Osteocyte (in vitro differentiated cells): ENCODE results near the gene CLECL1. TPM values are rescaled to one million over a fixed set of nuclear protein-coding genes. Genes with fewer than 3 reads are reported as not detected.

ENCODE experiments used
- DNase-seq: peaks from one replicate; pipeline ENCODE4 v3.0.0; 2021; ENCODE audit warnings: mixed read lengths; ENCODE audit not compliant: unreplicated experiment; ENCODE audit errors: extremely low spot score
- H3K27ac Mint-ChIP-seq: one replicate; pipeline ENCODE4 v1.8.0; 2021; ENCODE audit warnings: mild to moderate bottlenecking, mixed read lengths; ENCODE audit not compliant: unreplicated experiment
- H3K27me3 Mint-ChIP-seq: one replicate; pipeline ENCODE4 v1.8.0; 2021; ENCODE audit warnings: mixed read lengths; ENCODE audit not compliant: unreplicated experiment
- H3K36me3 Mint-ChIP-seq: one replicate; pipeline ENCODE4 v1.8.0; 2021; ENCODE audit warnings: mixed read lengths; ENCODE audit not compliant: unreplicated experiment
- H3K4me1 Mint-ChIP-seq: one replicate; pipeline ENCODE4 v1.8.0; 2021; ENCODE audit warnings: mixed read lengths; ENCODE audit not compliant: unreplicated experiment
- H3K4me3 Mint-ChIP-seq: one replicate; pipeline ENCODE4 v1.8.0; 2021; ENCODE audit warnings: mild to moderate bottlenecking, moderate library complexity, mixed read lengths; ENCODE audit not compliant: unreplicated experiment
- H3K9me3 Mint-ChIP-seq: one replicate; pipeline ENCODE4 v1.8.0; 2021; ENCODE audit warnings: mixed read lengths; ENCODE audit not compliant: unreplicated experiment
- total RNA-seq: library from RNA; stranded (reverse); gene quantifications from 2 replicates; pipeline ENCODE4 v1.2.1, GENCODE V29; 2021
- TF ChIP-seq, protein P1 (sequence below): fragments of 200-600 bp; sonication (generic); IDR thresholded peaks from 2 replicates; pipeline ENCODE4 v1.5.0; 2021; ENCODE audit warnings: antibody characterized with exemption, mild to moderate bottlenecking, moderate library complexity

The CLECL1 gene
- total RNA-seq, 1 donor from 2014 or later = not detected

DNA sequence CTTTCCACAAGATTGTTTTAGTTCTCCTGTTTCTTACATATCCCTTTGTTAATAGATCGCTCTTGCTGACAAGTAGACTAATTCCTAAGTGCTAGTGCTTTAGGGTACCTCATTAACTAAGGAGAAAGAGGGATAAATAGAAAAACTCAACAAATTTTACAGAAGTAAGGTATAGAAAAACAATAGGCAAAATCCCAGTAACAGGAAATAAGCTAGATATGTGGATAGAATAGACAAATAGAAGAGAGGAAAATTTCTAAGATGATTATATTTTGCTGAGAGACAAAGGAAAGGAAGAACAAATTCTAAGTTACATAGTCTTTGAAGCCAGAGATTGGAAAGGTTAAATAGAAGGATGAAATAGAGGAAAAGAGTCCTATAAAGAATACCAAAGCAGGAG is 26.8 kb upstream of the CLECL1 start:
- Mint-ChIP-seq H3K9me3 (no peaks in the 10 kb centered on the region), H3K36me3 (no peaks in the 10 kb centered on the region), H3K4me1 (no peaks in the 10 kb centered on the region), H3K27me3 (peaks cover 14% of the 10 kb centered on the region), H3K27ac (no peak overlapping the region), H3K4me3 (no peak overlapping the region)
- no peak for DNase-seq
- TF ChIP-seq, protein P1, sequence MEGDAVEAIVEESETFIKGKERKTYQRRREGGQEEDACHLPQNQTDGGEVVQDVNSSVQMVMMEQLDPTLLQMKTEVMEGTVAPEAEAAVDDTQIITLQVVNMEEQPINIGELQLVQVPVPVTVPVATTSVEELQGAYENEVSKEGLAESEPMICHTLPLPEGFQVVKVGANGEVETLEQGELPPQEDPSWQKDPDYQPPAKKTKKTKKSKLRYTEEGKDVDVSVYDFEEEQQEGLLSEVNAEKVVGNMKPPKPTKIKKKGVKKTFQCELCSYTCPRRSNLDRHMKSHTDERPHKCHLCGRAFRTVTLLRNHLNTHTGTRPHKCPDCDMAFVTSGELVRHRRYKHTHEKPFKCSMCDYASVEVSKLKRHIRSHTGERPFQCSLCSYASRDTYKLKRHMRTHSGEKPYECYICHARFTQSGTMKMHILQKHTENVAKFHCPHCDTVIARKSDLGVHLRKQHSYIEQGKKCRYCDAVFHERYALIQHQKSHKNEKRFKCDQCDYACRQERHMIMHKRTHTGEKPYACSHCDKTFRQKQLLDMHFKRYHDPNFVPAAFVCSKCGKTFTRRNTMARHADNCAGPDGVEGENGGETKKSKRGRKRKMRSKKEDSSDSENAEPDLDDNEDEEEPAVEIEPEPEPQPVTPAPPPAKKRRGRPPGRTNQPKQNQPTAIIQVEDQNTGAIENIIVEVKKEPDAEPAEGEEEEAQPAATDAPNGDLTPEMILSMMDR = no peak

DNA sequence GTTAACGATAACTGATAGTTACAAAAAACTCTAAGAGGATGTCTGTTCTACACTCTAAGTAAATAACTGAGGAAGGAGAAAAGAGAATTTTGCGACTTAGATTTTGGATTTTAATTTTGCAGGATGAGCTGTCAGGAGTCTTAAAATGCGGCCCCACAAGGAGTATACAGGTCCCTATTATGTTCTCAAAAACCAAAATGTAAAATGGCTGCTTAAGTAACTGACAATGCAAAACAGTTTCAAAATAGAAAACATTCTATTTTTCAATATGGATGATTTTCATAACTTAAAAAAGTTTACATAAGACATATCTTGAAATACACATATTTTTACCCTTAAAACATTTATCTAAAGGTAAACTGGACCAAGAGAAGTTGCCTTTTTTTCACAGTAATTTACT is 25.2 kb upstream of the CLECL1 start:
- Mint-ChIP-seq H3K4me3 (no peak overlapping the region), H3K4me1 (no peaks in the 10 kb centered on the region), H3K9me3 (no peaks in the 10 kb centered on the region), H3K27ac (no peak overlapping the region), H3K36me3 (no peaks in the 10 kb centered on the region), H3K27me3 (peaks cover 18% of the 10 kb centered on the region)
- TF ChIP-seq, protein P1 = no peak
- DNase-seq = no peak

DNA sequence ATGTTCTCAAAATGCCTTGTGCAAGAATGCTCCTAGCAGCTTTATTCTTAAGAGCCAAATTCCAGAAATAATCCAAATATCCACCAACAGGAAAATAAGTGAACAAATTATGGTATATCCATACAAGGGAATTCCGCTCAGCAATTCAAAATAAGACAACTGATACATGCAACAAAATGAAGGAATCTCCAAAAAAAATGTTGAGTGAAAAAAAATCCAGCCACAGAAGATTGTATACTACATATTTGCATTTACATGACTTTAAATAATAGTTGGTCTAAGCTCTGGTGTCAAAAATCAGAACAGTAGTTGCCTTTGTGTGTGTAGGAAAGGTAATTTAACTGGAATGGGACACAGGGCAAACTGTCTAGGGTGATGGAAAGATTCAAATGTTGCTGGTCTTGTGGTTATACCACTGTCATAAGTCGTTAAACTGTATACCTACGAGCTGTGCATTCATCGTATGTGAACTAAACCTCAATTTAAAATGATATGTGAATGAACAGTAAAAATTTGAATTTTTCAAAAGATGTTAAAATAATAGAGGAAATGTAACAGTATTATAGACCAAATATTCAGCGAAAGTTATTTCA is 24.6 kb upstream of the CLECL1 start:
- DNase-seq = no peak
- Mint-ChIP-seq H3K4me3 (no peak overlapping the region), H3K36me3 (no peaks in the 10 kb centered on the region), H3K27me3 (peaks cover 24% of the 10 kb centered on the region), H3K27ac (no peak overlapping the region), H3K4me1 (no peaks in the 10 kb centered on the region), H3K9me3 (no peaks in the 10 kb centered on the region)
- TF ChIP-seq, protein P1 = no peak

DNA sequence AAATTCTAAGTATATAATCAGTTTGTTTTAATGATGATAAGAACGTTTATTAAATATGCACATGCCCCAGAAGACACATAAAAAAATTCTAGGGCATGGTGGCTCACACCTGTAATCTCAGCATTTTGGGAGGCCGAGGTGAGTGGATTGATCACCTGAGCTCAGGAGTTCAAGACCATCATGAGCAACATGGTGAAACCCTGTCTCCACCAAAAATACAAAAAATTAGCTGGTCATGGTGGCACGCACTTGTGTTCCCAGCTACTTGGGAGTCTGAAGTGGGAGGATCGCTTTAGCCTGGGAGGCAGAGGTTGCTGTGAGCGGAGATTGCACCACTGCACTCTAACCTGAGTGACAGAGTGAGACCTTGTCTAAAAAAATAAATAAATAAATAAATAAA is 23.8 kb upstream of the CLECL1 start:
- Mint-ChIP-seq H3K27me3 (peaks cover 27% of the 10 kb centered on the region), H3K36me3 (no peaks in the 10 kb centered on the region), H3K9me3 (no peaks in the 10 kb centered on the region), H3K4me3 (no peak overlapping the region), H3K27ac (no peak overlapping the region), H3K4me1 (no peaks in the 10 kb centered on the region)
- DNase-seq = no peak
- TF ChIP-seq, protein P1 = no peak

DNA sequence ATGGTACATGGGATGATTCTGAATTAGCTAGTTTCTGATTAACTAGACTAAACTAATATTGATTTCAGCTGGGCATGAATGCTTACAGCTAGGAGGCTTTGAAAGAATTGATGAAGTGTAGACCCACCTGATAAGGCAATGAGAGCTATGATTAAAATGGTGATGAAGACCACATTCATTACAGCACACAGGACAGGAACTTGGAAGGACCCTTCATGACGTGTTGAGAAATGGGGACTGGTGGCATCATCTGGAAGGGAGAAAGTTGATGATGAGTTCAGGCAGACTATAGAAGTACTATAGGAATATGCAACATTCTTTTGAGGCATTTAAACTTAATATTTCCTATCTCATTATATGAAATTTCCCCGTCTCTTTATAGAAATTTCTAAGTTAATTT is 23.3 kb upstream of the CLECL1 start:
- no peaks in the 10 kb centered on the region for H3K36me3 Mint-ChIP-seq
- no peak overlapping the region for H3K27ac Mint-ChIP-seq
- peaks cover 29% of the 10 kb centered on the region for H3K27me3 Mint-ChIP-seq
- H3K4me1 Mint-ChIP-seq = no peaks in the 10 kb centered on the region
- H3K9me3 Mint-ChIP-seq = no peaks in the 10 kb centered on the region
- TF ChIP-seq, protein P1 = no peak
- no peak overlapping the region for H3K4me3 Mint-ChIP-seq
- DNase-seq = no peak
